GM12878 (cell line): Measurements from ENCODE around the gene BICC1. TPM values are rescaled to one million over a fixed set of nuclear protein-coding genes. Genes with fewer than 3 reads are reported as not detected.

Experiments used
- ATAC-seq: fragments of 200-7000 bp; cut with Tn5 transposase; 3 replicates; pipeline ENCODE4 v1.9.1; 2020; ENCODE audit warnings: mild to moderate bottlenecking, moderate library complexity
- BruUV-seq: library from RNA; stranded (reverse); fragments of 400-500 nt; replicated peaks from 2 replicates; lab custom pipeline; 2021; lab: Mats Ljungman, UMichigan
- CTCF ChIA-PET: fragments of 300-600 bp; sonication (Branson Sonifier 250); formaldehyde crosslinking; extraction: SDS; loops from one replicate; lab custom pipeline; 2021; ENCODE audit warnings: inconsistent platforms; lab: Yijun Ruan, JAX
- POLR2A ChIA-PET: fragments of 350-600 bp; formaldehyde crosslinking; extraction: SDS; loops from one replicate; lab custom pipeline; 2021; ENCODE audit warnings: inconsistent platforms; lab: Charles Lee
- RAD21 ChIA-PET: fragments of 300-600 bp; sonication (Branson Sonifier 250); formaldehyde crosslinking; loops from one replicate; lab custom pipeline; 2023; ENCODE audit warnings: antibody characterized with exemption; ENCODE audit not compliant: unreplicated experiment; lab: Charles Lee
- SMC1A ChIA-PET: fragments of 300-600 bp; sonication (Branson Sonifier 250); formaldehyde crosslinking; loops from one replicate; lab custom pipeline; 2023; ENCODE audit not compliant: unreplicated experiment, uncharacterized antibody; lab: Charles Lee
- DNase-seq: peaks from one replicate; pipeline ENCODE4 v3.0.0-alpha.2; 2011; ENCODE audit warnings: low read depth, low spot score
- FAIRE-seq: peaks from 3 replicates; lab custom pipeline; 2011; peaks lifted over from hg19 to GRCh38; lab: Jason Lieb, UNC
- H2AFZ ChIP-seq: 2 replicates; pipeline ENCODE4 v1.6.0; 2011; ENCODE audit warnings: low read depth, low read length, control low read depth; ENCODE audit not compliant: control insufficient read depth
- H3K27ac ChIP-seq: 2 replicates; pipeline ENCODE4 v1.5.1; 2011; ENCODE audit warnings: control low read depth; ENCODE audit not compliant: control insufficient read depth, insufficient read depth
- H3K27me3 ChIP-seq, 2 experiments: replicated peaks in 1 of 2; 2 replicates each; pipeline versions ENCODE4 v1.6.0 to v1.6.1; 2011; ENCODE audit warnings: low read length in 1 of 2; ENCODE audit not compliant: control insufficient read depth in 2 of 2, insufficient read depth in 2 of 2
- H3K36me3 ChIP-seq, 2 experiments: 2 replicates each; pipeline ENCODE4 v1.5.1; 2011; ENCODE audit warnings: low read length in 1 of 2; ENCODE audit not compliant: control insufficient read depth in 2 of 2, insufficient read depth in 2 of 2
- H3K4me1 ChIP-seq: 2 replicates; pipeline ENCODE4 v1.6.1; 2011; ENCODE audit warnings: mild to moderate bottlenecking, low read length, moderate library complexity, mixed read lengths; ENCODE audit not compliant: control insufficient read depth, insufficient read depth
- H3K4me2 ChIP-seq: 2 replicates; pipeline ENCODE4 v1.6.0; 2011; ENCODE audit warnings: control low read depth; ENCODE audit not compliant: control insufficient read depth, insufficient read depth
- H3K4me3 ChIP-seq: fragments of 200-600 bp; sonication (generic); 2 replicates; pipeline ENCODE4 v1.5.1; 2016
- H3K79me2 ChIP-seq: 2 replicates; pipeline ENCODE4 v1.6.0; 2011; ENCODE audit warnings: low read length; ENCODE audit not compliant: control insufficient read depth, insufficient read depth
- H3K9ac ChIP-seq: 2 replicates; pipeline ENCODE4 v1.8.0; 2011; ENCODE audit warnings: low read length, control low read depth, mixed read lengths; ENCODE audit not compliant: control insufficient read depth, insufficient read depth
- H3K9me3 ChIP-seq: replicated peaks from 3 replicates; pipeline ENCODE4 v1.5.1; 2011; ENCODE audit warnings: mild to moderate bottlenecking, low read length; ENCODE audit not compliant: control insufficient read depth, insufficient read depth
- H4K20me1 ChIP-seq: 2 replicates; pipeline ENCODE4 v1.6.0; 2011; ENCODE audit not compliant: control insufficient read depth, insufficient read depth
- CHD1 ChIP-seq: IDR thresholded peaks from 2 replicates; pipeline ENCODE4 v1.6.1; 2012; ENCODE audit warnings: low read depth, low read length, improper control_type of control experiment
- CTCF ChIP-seq, 3 experiments: IDR thresholded peaks in 2 of 3; conservative IDR thresholded peaks in 1 of 3; 2 replicates each; pipeline ENCODE4 v1.5.1; 2011; ENCODE audit warnings: low read depth in 3 of 3, low read length in 3 of 3, mild to moderate bottlenecking in 3 of 3, control low read depth in 2 of 3, moderate library complexity in 2 of 3, inconsistent platforms in 1 of 3, mixed read lengths in 1 of 3; ENCODE audit not compliant: control insufficient read depth in 2 of 3, insufficient read depth in 1 of 3; ENCODE audit errors: extremely low read depth in 1 of 3
- NRF1 ChIP-seq: conservative IDR thresholded peaks from 2 replicates; pipeline ENCODE4 v1.6.1; 2011; ENCODE audit warnings: mild to moderate bottlenecking, low read depth, low read length, improper control_type of control experiment
- PAX8 ChIP-seq: fragments of 450-650 bp; IDR thresholded peaks from 2 replicates; pipeline ENCODE4 v1.6.1; 2017; ENCODE audit warnings: mild to moderate bottlenecking, moderate library complexity
- POLR2AphosphoS2 ChIP-seq: IDR thresholded peaks from 2 replicates; pipeline ENCODE4 v1.6.1; 2011; ENCODE audit warnings: low read depth, mild to moderate bottlenecking, low read length, improper control_type of control experiment, moderate library complexity
- PRDM15 ChIP-seq: fragments of 450-650 bp; formaldehyde crosslinking; IDR thresholded peaks from 2 replicates; pipeline ENCODE4 v1.4.0; 2020; ENCODE audit warnings: mild to moderate bottlenecking, moderate library complexity
- RELB ChIP-seq: fragments of 450-650 bp; IDR thresholded peaks from 2 replicates; pipeline ENCODE4 v1.6.1; 2017; ENCODE audit warnings: low read depth, mild to moderate bottlenecking, moderate library complexity
- USF2 ChIP-seq: IDR thresholded peaks from 2 replicates; pipeline ENCODE4 v1.6.1; 2011; ENCODE audit warnings: low read depth, low read length, improper control_type of control experiment, borderline replicate concordance
- ZNF384 ChIP-seq: IDR thresholded peaks from 2 replicates; pipeline ENCODE4 v1.6.1; 2012; ENCODE audit warnings: low read depth, mild to moderate bottlenecking, low read length, improper control_type of control experiment, borderline replicate concordance
- WGBS: methylation state at CpG from one replicate; pipeline ENCODE4 v1.1.6; 2016; ENCODE audit warnings: low lambda C conversion rate; ENCODE audit not compliant: insufficient replicate concordance, insufficient coverage; ENCODE audit errors: missing lambda C conversion rate; 5-methylcytosine and 5-hydroxymethylcytosine counted together
- in situ Hi-C: fragments of 300-500 bp; cut with MboI; formaldehyde crosslinking; loops from 9 replicates; pipeline ENCODE4 v1.14.3; 2018; ENCODE audit warnings: mixed read lengths
- intact Hi-C: fragments of 100-400 bp; cut with micrococcal nuclease; formaldehyde crosslinking; loops from one replicate; pipeline ENCODE4 v1.14.2; 2022; ENCODE audit not compliant: unreplicated experiment
- polyA plus RNA-seq, 11 experiments: library from polyadenylated mRNA; depleted of rRNA in 4 of 11; unstranded in 6 of 11; stranded (reverse) in 5 of 11; fragments of >200 nt; fragmentation: Nextera tagmentation in 4 of 11; fragmentation: Illumina TruSeq in 1 of 11; extraction: Ambion mirVana in 4 of 11; extraction: Trizol in 1 of 11; gene quantifications; 1 replicate in 1 of 11; 2 replicates in 10 of 11; pipeline versions ENCODE4 v1.2.1 to v1.2.3, GENCODE V29; 2011 to 2016; ENCODE audit warnings: inconsistent platforms in 2 of 11, missing spikeins in 2 of 11, low read depth in 1 of 11
- total RNA-seq, 4 experiments: library from RNA; depleted of rRNA in 3 of 4; stranded (reverse); fragments of >200 nt in 3 of 4; fragmentation: Illumina TruSeq in 1 of 4; extraction: Trizol in 1 of 4; gene quantifications; 2 replicates each; pipeline versions ENCODE4 v1.2.1 to v1.2.3, GENCODE V29; 2013 to 2021

BICC1 gene
- total and polyA plus RNA-seq, 10 of the 15 experiments (the other 5 are each of a cell fraction or from before 2014, with no cell fraction given), result 0.01 to 0.10 (median 0.04) TPM; not detected in 5

DNA sequence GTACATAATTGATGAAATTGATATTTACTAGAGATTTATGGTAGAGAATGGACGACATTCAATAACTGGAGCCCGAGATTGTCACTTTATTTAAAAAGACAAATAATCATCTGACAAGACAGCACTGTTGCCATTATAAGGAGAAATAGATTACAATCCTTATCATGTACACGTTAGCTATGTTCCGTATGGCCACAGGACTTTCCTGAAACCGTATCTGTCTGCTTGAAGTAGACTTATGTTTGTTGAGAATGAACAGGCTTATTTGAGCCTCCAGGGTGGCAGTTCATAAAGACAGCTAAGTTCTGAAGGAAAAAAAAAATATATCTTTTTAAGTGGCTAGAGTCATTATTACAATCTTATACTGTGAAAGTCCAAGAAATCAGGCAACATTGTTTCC lies 317.2 kb downstream of the BICC1 start:
- in situ Hi-C loops, result no loop called here
- H3K79me2 ChIP-seq, result no peaks in the 10 kb centered on the region
- ATAC-seq (no peak), DNase-seq (no peak), FAIRE-seq (no peak)
- no peak overlapping the region for H3K4me3 ChIP-seq
- H2AFZ ChIP-seq, result no peak overlapping the region
- no peak overlapping the region for H3K27ac ChIP-seq
- no TSS peak for BruUV-seq
- RAD21 ChIA-PET, result no interaction called here
- CTCF ChIA-PET, result no interaction called here
- SMC1A ChIA-PET, result no interaction called here
- H4K20me1 ChIP-seq, result no peaks in the 10 kb centered on the region
- no peaks in the 10 kb centered on the region for H3K9me3 ChIP-seq
- POLR2A ChIA-PET, result no interaction called here
- WGBS, result 30% methylated on average over 5 of the region's 5 CpGs
- no peaks in the 10 kb centered on the region for H3K36me3 ChIP-seq
- no peaks in the 10 kb centered on the region for H3K4me1 ChIP-seq
- no peak overlapping the region for H3K4me2 ChIP-seq
- intact Hi-C loops, result no loop called here
- no peak overlapping the region for H3K9ac ChIP-seq
- TF ChIP-seq NRF1 (no peak), CHD1 (no peak), ZNF384 (no peak), PAX8 (no peak), USF2 (no peak), CTCF (IDR thresholded peaks at IDR 0.05 in 2 of 3, conservative IDR thresholded peaks at IDR 0.05 in 1 of 3; ENCODE audit: control insufficient read depth in 2 of 3, extremely low read depth in 1 of 3, insufficient read depth in 1 of 3, low read depth in 3 of 3, low read length in 3 of 3) (no peak), POLR2AphosphoS2 (no peak), PRDM15 (CRISPR knock-in tag) (no peak), RELB (no peak)
- no peaks in the 10 kb centered on the region for H3K27me3 ChIP-seq
